ENCODE data around the gene CTNNA2.

The CTNNA2 gene

DNA sequence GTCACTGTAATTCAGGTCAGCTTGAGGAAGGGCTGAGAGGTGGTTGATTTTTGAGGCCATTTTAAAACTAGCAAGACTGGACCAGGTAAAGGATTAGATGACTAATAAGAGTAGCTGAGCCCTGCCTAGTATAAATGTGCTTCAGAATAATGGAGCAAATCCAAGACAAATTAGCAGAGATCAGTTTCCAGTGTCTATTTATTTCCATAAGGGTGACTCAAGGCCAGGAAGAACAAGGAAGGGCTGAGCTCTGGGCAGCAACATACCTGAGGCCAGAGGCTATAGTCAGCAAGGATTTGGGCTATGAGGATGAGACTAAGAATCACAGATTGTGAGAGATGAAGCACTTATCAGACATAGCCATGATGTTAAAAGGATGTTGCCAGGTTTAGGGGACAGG, 1130.7 kb downstream of the CTNNA2 start:
- no peak for DNase-seq

DNA sequence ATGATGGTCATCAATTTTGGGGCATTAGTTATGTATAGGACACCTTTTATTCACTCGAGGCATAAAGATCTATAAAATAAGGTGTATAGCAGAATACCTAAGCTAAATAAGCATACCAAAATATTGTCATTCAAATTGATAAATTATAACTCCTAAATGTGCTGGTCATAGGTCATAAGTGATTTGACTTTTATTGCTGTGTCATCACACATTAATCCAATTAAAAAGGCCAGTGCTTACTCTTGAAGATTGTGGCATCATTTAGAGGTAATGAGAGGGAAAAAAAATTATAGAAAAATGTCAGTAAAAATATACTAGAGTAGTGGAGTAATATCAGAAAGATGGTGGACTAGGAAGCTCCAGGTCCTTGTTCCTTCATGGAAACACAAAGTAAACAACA, 1138.6 kb downstream of the CTNNA2 start:
- DNase-seq: no peak

DNA sequence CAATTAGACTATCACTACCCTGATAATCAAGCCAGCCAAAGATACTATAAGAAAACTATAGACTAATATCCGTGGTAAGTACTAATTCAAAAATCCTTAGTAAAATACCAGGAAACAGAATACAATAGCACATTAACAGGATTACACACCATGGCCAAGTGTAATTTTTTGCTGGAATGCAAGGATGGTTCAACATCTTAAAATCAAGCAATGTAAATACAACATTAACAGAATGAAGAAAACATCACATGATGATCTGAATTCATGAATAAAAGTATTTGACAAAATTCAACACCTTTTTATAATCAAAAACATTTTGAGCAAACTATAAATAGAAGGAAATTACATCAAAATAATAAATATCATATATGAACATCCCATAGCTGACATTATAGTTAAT, 1142.4 kb downstream of the CTNNA2 start:
- DNase-seq: no peak

DNA sequence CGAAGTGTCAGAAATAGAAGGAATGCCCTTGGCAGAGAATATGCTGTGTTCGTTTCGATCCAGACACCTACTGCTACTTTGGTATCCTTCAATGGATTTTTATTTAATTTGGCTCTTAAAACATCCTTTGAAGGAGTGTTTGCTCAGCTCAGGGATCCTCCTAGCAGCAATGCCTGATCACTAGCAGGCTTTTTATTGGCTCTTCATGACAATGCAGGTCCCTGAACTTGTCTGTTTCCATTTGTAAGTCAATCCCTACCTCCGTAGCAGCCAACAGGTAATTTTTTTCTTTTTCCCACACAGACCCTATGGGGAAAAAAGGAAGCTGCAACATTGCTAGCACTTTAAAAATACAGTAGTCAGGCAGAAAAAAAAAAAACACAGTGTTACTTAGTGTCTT, 1157.9 kb downstream of the CTNNA2 start:
- no peak for DNase-seq

DNA sequence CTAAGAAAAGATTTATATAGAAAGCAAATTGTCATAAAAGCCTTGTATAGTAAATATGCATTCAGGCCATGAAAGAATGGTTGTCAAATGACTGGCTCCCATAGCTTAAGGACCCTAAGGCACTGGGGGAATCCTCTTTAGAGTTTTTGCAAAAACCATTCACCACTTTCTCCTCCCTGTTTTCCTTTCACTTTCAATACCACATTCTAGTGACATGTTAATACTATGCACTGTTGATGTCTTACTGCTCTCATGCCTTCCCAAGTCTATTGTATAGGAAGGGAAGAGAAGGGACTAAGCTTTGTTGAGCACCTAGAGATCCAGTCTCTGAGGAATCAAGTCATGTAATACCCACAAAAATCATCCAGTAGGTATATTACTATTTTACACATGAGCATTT, 1174.7 kb downstream of the CTNNA2 start:
- no peak for DNase-seq

DNA sequence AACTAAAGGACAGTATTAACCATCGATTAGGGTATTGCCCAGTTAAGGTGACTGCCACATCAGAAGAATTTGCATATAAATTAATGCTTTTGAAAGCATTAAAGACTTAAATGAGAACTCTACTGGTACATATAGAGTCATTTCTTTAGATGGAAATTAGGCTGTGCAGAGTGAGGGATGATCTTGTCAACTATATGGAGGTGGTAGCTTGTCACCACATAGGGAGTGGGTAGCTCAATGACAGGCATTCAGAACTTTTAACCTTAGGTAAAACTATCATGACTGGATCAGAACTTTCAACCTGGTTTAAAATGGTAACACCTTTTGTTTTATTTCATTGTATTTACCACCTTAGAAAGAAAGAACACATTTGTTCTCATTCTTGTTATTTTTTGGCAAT, 1176.3 kb downstream of the CTNNA2 start:
- DNase-seq: no peak
